D721Med (cell line): ENCODE measurements around the gene AFF1.

Experiments used
- DNase-seq: peaks from one replicate; pipeline ENCODE4 v3.0.0; 2011; ENCODE audit warnings: low spot score; ENCODE audit not compliant: insufficient read length
- FAIRE-seq: peaks from 2 replicates; lab custom pipeline; 2011; peaks lifted over from hg19 to GRCh38; lab: Jason Lieb, UNC
- CTCF ChIP-seq: IDR thresholded peaks from 2 replicates; pipeline ENCODE4 v1.5.1; 2012; ENCODE audit warnings: mild to moderate bottlenecking, control low read depth; ENCODE audit not compliant: insufficient read depth; ENCODE audit errors: missing control alignments

AFF1 gene

GRCh38 chr4:87015416-87015815, 80.6 kb downstream of the AFF1 start:
- FAIRE-seq (no peak), DNase-seq (no peak)
- no peak for TF ChIP-seq CTCF

- no peak for TF ChIP-seq CTCF
- FAIRE-seq (peak; percentile 55), DNase-seq (no peak)
Measured at GRCh38 chr4:87017580-87018342, 83.0 kb downstream of the AFF1 start.

GRCh38 chr4:87018753-87019152, 83.9 kb downstream of the AFF1 start:
- DNase-seq = no peak
- no peak for TF ChIP-seq CTCF
- no peak for FAIRE-seq

GRCh38 chr4:87019246-87019791, 84.5 kb downstream of the AFF1 start:
- no peak for TF ChIP-seq CTCF
- FAIRE-seq = no peak
- DNase-seq = no peak

GRCh38 chr4:87019898-87020297, 85.1 kb downstream of the AFF1 start:
- no peak for TF ChIP-seq CTCF
- DNase-seq (no peak), FAIRE-seq (no peak)

- DNase-seq (no peak), FAIRE-seq (no peak)
- TF ChIP-seq CTCF = no peak
Measured at GRCh38 chr4:87024201-87024600, 89.4 kb downstream of the AFF1 start.

GRCh38 chr4:87025023-87025613, 90.3 kb downstream of the AFF1 start:
- FAIRE-seq (no peak), DNase-seq (no peak)
- no peak for TF ChIP-seq CTCF
